ENCODE measurements around the gene ANKRD37.

GRCh38 chr4:185408432-185408831, 11.8 kb downstream of the ANKRD37 start:
- TF ChIP-seq POLR2A (IDR thresholded peaks at IDR 0.05; ENCODE audit: low read depth) (no peak), CTCF (IDR thresholded peaks at IDR 0.05) (no peak), POLR2AphosphoS5 (IDR thresholded peaks at IDR 0.05) (no peak)

All from esophagus muscularis mucosa (tissue), 3 donors.